H9 (cell line): ENCODE measurements around the gene GALNT9. TPM values are rescaled to one million over a fixed set of nuclear protein-coding genes. Genes with fewer than 3 reads are reported as not detected.

Source experiments
- DNase-seq: peaks from one replicate; pipeline ENCODE4 v3.0.0-alpha.2; 2017
- H2AFZ ChIP-seq: one replicate; pipeline ENCODE4 v1.6.1; 2013; ENCODE audit warnings: mild to moderate bottlenecking, low read length, control low read depth, moderate library complexity
- H2AK5ac ChIP-seq: 2 replicates; pipeline ENCODE4 v1.6.1; 2013; ENCODE audit warnings: low read length, control low read depth, mixed read lengths; ENCODE audit not compliant: insufficient read length
- H2BK120ac ChIP-seq: one replicate; pipeline ENCODE4 v1.6.1; 2013; ENCODE audit warnings: low read depth, mild to moderate bottlenecking, low read length, control low read depth, inconsistent platforms; ENCODE audit not compliant: poor library complexity, severe bottlenecking
- H2BK12ac ChIP-seq: 2 replicates; pipeline ENCODE4 v1.6.1; 2013; ENCODE audit warnings: low read length, control low read depth, mixed read lengths, low read depth; ENCODE audit not compliant: insufficient read length
- H2BK15ac ChIP-seq: 2 replicates; pipeline ENCODE4 v1.6.1; 2013; ENCODE audit warnings: low read depth, low read length, control low read depth
- H2BK20ac ChIP-seq: one replicate; pipeline ENCODE4 v1.6.1; 2013; ENCODE audit warnings: low read depth, mild to moderate bottlenecking, low read length, control low read depth, inconsistent platforms; ENCODE audit not compliant: poor library complexity, severe bottlenecking
- H2BK5ac ChIP-seq: 2 replicates; pipeline ENCODE4 v1.6.1; 2013; ENCODE audit warnings: low read length, control low read depth, mixed read lengths; ENCODE audit not compliant: insufficient read length
- H3K14ac ChIP-seq: 2 replicates; pipeline ENCODE4 v1.6.1; 2013; ENCODE audit warnings: low read length, control low read depth; ENCODE audit not compliant: insufficient read depth
- H3K18ac ChIP-seq: 2 replicates; pipeline ENCODE4 v1.6.1; 2013; ENCODE audit warnings: low read depth, mild to moderate bottlenecking, mixed read lengths, low read length, control low read depth; ENCODE audit not compliant: insufficient read length
- H3K23ac ChIP-seq: 2 replicates; pipeline ENCODE4 v1.6.1; 2013; ENCODE audit warnings: low read length, control low read depth, mixed read lengths, low read depth; ENCODE audit not compliant: insufficient read length
- H3K23me2 ChIP-seq: 2 replicates; pipeline ENCODE4 v1.6.1; 2013; ENCODE audit warnings: low read depth, mild to moderate bottlenecking, mixed read lengths, low read length, control low read depth; ENCODE audit not compliant: insufficient read length, poor library complexity, severe bottlenecking
- H3K27ac ChIP-seq: 2 replicates; pipeline ENCODE4 v1.5.1; 2013; ENCODE audit warnings: low read length, control low read depth, mixed read lengths, low read depth; ENCODE audit not compliant: insufficient read length
- H3K27me3 ChIP-seq: 2 replicates; pipeline ENCODE4 v1.6.1; 2013; ENCODE audit warnings: low read length, control low read depth, inconsistent platforms; ENCODE audit not compliant: insufficient read depth
- H3K4ac ChIP-seq: 2 replicates; pipeline ENCODE4 v1.6.1; 2013; ENCODE audit warnings: low read depth, mild to moderate bottlenecking, control low read depth, inconsistent platforms, low read length, moderate library complexity
- H3K4me1 ChIP-seq: 2 replicates; pipeline ENCODE4 v1.6.1; 2013; ENCODE audit warnings: low read length, control low read depth, inconsistent platforms; ENCODE audit not compliant: insufficient read depth
- H3K4me2 ChIP-seq: 2 replicates; pipeline ENCODE4 v1.6.1; 2013; ENCODE audit warnings: low read length, control low read depth, mixed read lengths; ENCODE audit not compliant: insufficient read length, insufficient read depth
- H3K56ac ChIP-seq: 2 replicates; pipeline ENCODE4 v1.6.1; 2013; ENCODE audit warnings: low read depth, mild to moderate bottlenecking, mixed read lengths, low read length, control low read depth; ENCODE audit not compliant: insufficient read length
- H3K79me1 ChIP-seq: 2 replicates; pipeline ENCODE4 v1.6.1; 2013; ENCODE audit warnings: low read depth, mild to moderate bottlenecking, moderate library complexity, low read length, control low read depth, inconsistent platforms; ENCODE audit not compliant: insufficient read depth, poor library complexity, severe bottlenecking
- H3K79me2 ChIP-seq: 2 replicates; pipeline ENCODE4 v1.6.1; 2013; ENCODE audit warnings: low read length, control low read depth, inconsistent platforms; ENCODE audit not compliant: insufficient read depth
- H3K9ac ChIP-seq: 2 replicates; pipeline ENCODE4 v1.6.1; 2013; ENCODE audit warnings: low read length, control low read depth, mixed read lengths; ENCODE audit not compliant: insufficient read length; ENCODE audit errors: extremely low read depth
- H3K9me3 ChIP-seq: one replicate; pipeline ENCODE4 v1.6.1; 2013; ENCODE audit warnings: low read depth, low read length, inconsistent platforms; ENCODE audit not compliant: control insufficient read depth
- H3T11ph ChIP-seq: one replicate; pipeline ENCODE4 v1.6.1; 2013; ENCODE audit warnings: mild to moderate bottlenecking, low read length, control low read depth, inconsistent platforms
- H4K20me1 ChIP-seq: one replicate; pipeline ENCODE4 v1.6.1; 2013; ENCODE audit not compliant: control insufficient read depth, insufficient read length, insufficient read depth
- H4K5ac ChIP-seq: 2 replicates; pipeline ENCODE4 v1.6.1; 2013; ENCODE audit warnings: low read depth, mild to moderate bottlenecking, mixed read lengths, low read length, control low read depth; ENCODE audit not compliant: insufficient read length
- H4K8ac ChIP-seq: replicated peaks from 2 replicates; pipeline ENCODE4 v1.6.1; 2013; ENCODE audit warnings: low read length, control low read depth, mixed read lengths, low read depth; ENCODE audit not compliant: insufficient read length
- H4K91ac ChIP-seq: 2 replicates; pipeline ENCODE4 v1.6.1; 2013; ENCODE audit warnings: low read depth, mild to moderate bottlenecking, moderate library complexity, mixed read lengths, low read length, control low read depth; ENCODE audit not compliant: insufficient read length
- H3K27ac Mint-ChIP-seq, 3 experiments: 2 replicates in 2 of 3; 3 replicates in 1 of 3; pipeline ENCODE4 v1.8.0; 2020 to 2021; ENCODE audit warnings: mixed read lengths in 3 of 3, mild to moderate bottlenecking in 1 of 3, moderate library complexity in 1 of 3
- H3K27me3 Mint-ChIP-seq: 2 replicates; pipeline ENCODE4 v1.8.0; 2021; ENCODE audit warnings: low read depth, mild to moderate bottlenecking, moderate library complexity, mixed read lengths
- H3K36me3 Mint-ChIP-seq, 3 experiments: 2 replicates in 2 of 3; 3 replicates in 1 of 3; pipeline ENCODE4 v1.8.0; 2020 to 2021; ENCODE audit warnings: low read depth in 3 of 3, mixed read lengths in 3 of 3; ENCODE audit not compliant: insufficient read depth in 1 of 3
- H3K4me1 Mint-ChIP-seq, 2 experiments: 2 replicates each; pipeline ENCODE4 v1.8.0; 2020; ENCODE audit warnings: mixed read lengths in 2 of 2
- H3K4me3 Mint-ChIP-seq, 2 experiments: 2 replicates in 1 of 2; 3 replicates in 1 of 2; pipeline ENCODE4 v1.8.0; 2020 to 2021; ENCODE audit warnings: mild to moderate bottlenecking in 2 of 2, mixed read lengths in 2 of 2, moderate library complexity in 1 of 2
- H3K9me3 Mint-ChIP-seq, 2 experiments: 2 replicates in 1 of 2; 3 replicates in 1 of 2; pipeline ENCODE4 v1.8.0; 2020; ENCODE audit warnings: mild to moderate bottlenecking in 2 of 2, mixed read lengths in 2 of 2, moderate library complexity in 1 of 2
- WGBS: extraction: QIAGEN DNeasy Blood & Tissue Kit; methylation state at CpG from one replicate; pipeline ENCODE4 v1.1.7; 2013; ENCODE audit warnings: missing lambda C conversion rate, low lambda C conversion rate, mixed read lengths; ENCODE audit not compliant: insufficient read length; ENCODE audit errors: extremely low coverage; 5-methylcytosine and 5-hydroxymethylcytosine counted together
- total RNA-seq: library from RNA; stranded (reverse); gene quantifications from 2 replicates; pipeline ENCODE4 v1.2.1, GENCODE V29; 2021
- TF ChIP-seq, protein P1 (sequence below): fragments of 200-600 bp; sonication (generic); conservative IDR thresholded peaks from 3 replicates; pipeline ENCODE4 v1.8.0; 2021; ENCODE audit warnings: antibody characterized with exemption, mild to moderate bottlenecking

Gene GALNT9
- total RNA-seq, 1 experiment from 2014 or later: 0.35 TPM

- no peaks in the 10 kb centered on the region for H3K79me2 ChIP-seq
- H2BK120ac ChIP-seq: no peak overlapping the region
- no peak overlapping the region for H3K14ac ChIP-seq
- no peak for DNase-seq
- H3K27me3 ChIP-seq: no peaks in the 10 kb centered on the region; the same call in 1 of the 2 replicates
- no peak overlapping the region for H2BK15ac ChIP-seq
- H4K91ac ChIP-seq: no peak overlapping the region
- no peak overlapping the region for H3K4me2 ChIP-seq
- TF ChIP-seq, protein P1, sequence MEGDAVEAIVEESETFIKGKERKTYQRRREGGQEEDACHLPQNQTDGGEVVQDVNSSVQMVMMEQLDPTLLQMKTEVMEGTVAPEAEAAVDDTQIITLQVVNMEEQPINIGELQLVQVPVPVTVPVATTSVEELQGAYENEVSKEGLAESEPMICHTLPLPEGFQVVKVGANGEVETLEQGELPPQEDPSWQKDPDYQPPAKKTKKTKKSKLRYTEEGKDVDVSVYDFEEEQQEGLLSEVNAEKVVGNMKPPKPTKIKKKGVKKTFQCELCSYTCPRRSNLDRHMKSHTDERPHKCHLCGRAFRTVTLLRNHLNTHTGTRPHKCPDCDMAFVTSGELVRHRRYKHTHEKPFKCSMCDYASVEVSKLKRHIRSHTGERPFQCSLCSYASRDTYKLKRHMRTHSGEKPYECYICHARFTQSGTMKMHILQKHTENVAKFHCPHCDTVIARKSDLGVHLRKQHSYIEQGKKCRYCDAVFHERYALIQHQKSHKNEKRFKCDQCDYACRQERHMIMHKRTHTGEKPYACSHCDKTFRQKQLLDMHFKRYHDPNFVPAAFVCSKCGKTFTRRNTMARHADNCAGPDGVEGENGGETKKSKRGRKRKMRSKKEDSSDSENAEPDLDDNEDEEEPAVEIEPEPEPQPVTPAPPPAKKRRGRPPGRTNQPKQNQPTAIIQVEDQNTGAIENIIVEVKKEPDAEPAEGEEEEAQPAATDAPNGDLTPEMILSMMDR: no peak
- no peaks in the 10 kb centered on the region for H3K23me2 ChIP-seq
- H3K27ac ChIP-seq: no peak overlapping the region
- H3K27ac Mint-ChIP-seq: no peak overlapping the region
- H3K56ac ChIP-seq: no peak overlapping the region
- peaks cover 0 to 6% (median 0%) of the 10 kb centered on the region in 3 experiments; a peak in 1 of 7 replicates for H3K36me3 Mint-ChIP-seq
- 0 out of 4 replicates have a peak, but pooled peaks cover 0 to 2% of the 10 kb centered on the region in 2 experiments for H3K4me1 Mint-ChIP-seq
- H3K9me3 ChIP-seq: no peaks in the 10 kb centered on the region
- no peak overlapping the region for H2AK5ac ChIP-seq
- H3K27me3 Mint-ChIP-seq: peaks cover 50% of the 10 kb centered on the region
- H3K4me1 ChIP-seq: no peaks in the 10 kb centered on the region
- H3K4me3 Mint-ChIP-seq: no peak overlapping the region
- H3K9ac ChIP-seq: no peak overlapping the region
- no peak overlapping the region for H4K8ac ChIP-seq
- no peak overlapping the region for H2BK12ac ChIP-seq
- H3K9me3 Mint-ChIP-seq: peaks cover 9 to 13% of the 10 kb centered on the region in 2 experiments; a peak in 4 of 5 replicates
- H4K20me1 ChIP-seq: no peaks in the 10 kb centered on the region
- H2AFZ ChIP-seq: no peak overlapping the region
- no CpG with 5 or more reads among the region's 26 CpGs for WGBS
- H2BK5ac ChIP-seq: no peak overlapping the region
- H4K5ac ChIP-seq: no peak overlapping the region
- no peak overlapping the region for H3K23ac ChIP-seq
- no peak overlapping the region for H3T11ph ChIP-seq
- no peak overlapping the region for H3K4ac ChIP-seq
- no peaks in the 10 kb centered on the region for H3K79me1 ChIP-seq
- no peak overlapping the region for H2BK20ac ChIP-seq
- no peak overlapping the region for H3K18ac ChIP-seq
Observed at GRCh38 chr12:132163041-132163910, 166.1 kb downstream of the GALNT9 start.
